SK-N-SH (cell line): Measurements from ENCODE around the gene AMELX. TPM values are rescaled to one million over a fixed set of nuclear protein-coding genes. Genes with fewer than 3 reads are reported as not detected.
A peak's percentile ranks its signal among the peaks of the same experiment; 100 is the strongest.

Experiments used
- CHD2 ChIP-seq: fragments of 150-350 bp; IDR thresholded peaks from 2 replicates; pipeline ENCODE4 v1.6.1; 2018; ENCODE audit warnings: low read length; ENCODE audit not compliant: partially characterized antibody
- ELF1 ChIP-seq: IDR thresholded peaks from 2 replicates; pipeline ENCODE4 v1.4.0; 2012
- EP300 ChIP-seq, 2 experiments: IDR thresholded peaks; 2 replicates each; pipeline versions ENCODE4 v1.4.0 to v1.6.1; 2012; ENCODE audit warnings: borderline replicate concordance in 1 of 2, low read depth in 1 of 2, low read length in 1 of 2
- EZH2phosphoT487 ChIP-seq: fragments of 200-600 bp; sonication (generic); IDR thresholded peaks from 2 replicates; pipeline ENCODE4 v1.6.1; 2017; ENCODE audit warnings: low read depth, mixed run types, mild to moderate bottlenecking, antibody characterized with exemption, moderate library complexity, borderline replicate concordance
- FOXJ3 ChIP-seq: sonication (generic); formaldehyde crosslinking; IDR thresholded peaks from 2 replicates; pipeline ENCODE4 v1.5.1; 2020; ENCODE audit warnings: mild to moderate bottlenecking, missing genetic modification reagents
- GATA2 ChIP-seq: sonication (generic); formaldehyde crosslinking; IDR thresholded peaks from 2 replicates; pipeline ENCODE4 v1.5.0; 2020; ENCODE audit warnings: mild to moderate bottlenecking, missing genetic modification reagents
- MEF2A ChIP-seq: IDR thresholded peaks from 2 replicates; pipeline ENCODE4 v1.4.0; 2012; ENCODE audit warnings: low read depth, borderline replicate concordance
- MXI1 ChIP-seq: IDR thresholded peaks from 2 replicates; pipeline ENCODE4 v1.6.1; 2012; ENCODE audit warnings: mild to moderate bottlenecking, low read depth, low read length, improper control_type of control experiment
- NRF1 ChIP-seq: IDR thresholded peaks from 2 replicates; pipeline ENCODE4 v1.6.1; 2012; ENCODE audit warnings: low read depth, mild to moderate bottlenecking, low read length
- POLR2AphosphoS5 ChIP-seq: IDR thresholded peaks from 2 replicates; pipeline ENCODE4 v1.6.1; 2012; ENCODE audit warnings: low read depth, low read length
- RAD21 ChIP-seq: IDR thresholded peaks from 2 replicates; pipeline ENCODE4 v1.6.1; 2012; ENCODE audit warnings: mild to moderate bottlenecking, low read length
- RCOR1 ChIP-seq: fragments of 150-350 bp; IDR thresholded peaks from 2 replicates; pipeline ENCODE4 v1.6.1; 2017; ENCODE audit warnings: antibody characterized with exemption, low read length
- RFX5 ChIP-seq: IDR thresholded peaks from 2 replicates; pipeline ENCODE4 v1.6.1; 2012; ENCODE audit warnings: mild to moderate bottlenecking, improper control_type of control experiment, low read length
- RXRA ChIP-seq: IDR thresholded peaks from 2 replicates; pipeline ENCODE4 v1.4.0; 2012; ENCODE audit warnings: low read depth, mild to moderate bottlenecking, borderline replicate concordance
- SIN3A ChIP-seq: IDR thresholded peaks from 2 replicates; pipeline ENCODE4 v1.6.1; 2012; ENCODE audit warnings: low read depth, mild to moderate bottlenecking, low read length, moderate library complexity, borderline replicate concordance
- SMC3 ChIP-seq: IDR thresholded peaks from 2 replicates; pipeline ENCODE4 v1.6.1; 2012; ENCODE audit warnings: low read depth, low read length, improper control_type of control experiment
- TEAD4 ChIP-seq: IDR thresholded peaks from 2 replicates; pipeline ENCODE4 v1.4.0; 2012; ENCODE audit warnings: mild to moderate bottlenecking, borderline replicate concordance; ENCODE audit not compliant: insufficient read depth
- YY1 ChIP-seq: IDR thresholded peaks from 2 replicates; pipeline ENCODE4 v1.4.0; 2012; ENCODE audit warnings: low read depth, mild to moderate bottlenecking
- polyA plus RNA-seq, 3 experiments: library from polyadenylated mRNA; depleted of rRNA; stranded (reverse); fragments of >200 nt; gene quantifications; 2 replicates each; pipeline ENCODE4 v1.2.3, GENCODE V29; 2012
- TF ChIP-seq, protein P1 (sequence below): IDR thresholded peaks from 2 replicates; pipeline ENCODE4 v1.4.0; 2012; ENCODE audit warnings: low read depth
- TF ChIP-seq, protein P2 (sequence below): fragments of 150-350 bp; IDR thresholded peaks from 2 replicates; pipeline ENCODE4 v1.6.1; 2017; ENCODE audit warnings: antibody characterized with exemption, low read length, low read depth, borderline replicate concordance
- TF ChIP-seq, protein P3 (sequence below): IDR thresholded peaks from 2 replicates; pipeline ENCODE4 v1.4.0; 2012; ENCODE audit warnings: low read depth, borderline replicate concordance
- TF ChIP-seq, protein P4 (sequence below): IDR thresholded peaks from 2 replicates; pipeline ENCODE4 v1.4.0; 2012; ENCODE audit warnings: low read depth, borderline replicate concordance
- TF ChIP-seq, protein P5 (sequence below): IDR thresholded peaks from 2 replicates; pipeline ENCODE4; 2012
- TF ChIP-seq, protein P6 (sequence below): fragments of 200-600 bp; sonication (generic); IDR thresholded peaks from 2 replicates; pipeline ENCODE4 v1.6.1; 2017; ENCODE audit warnings: antibody characterized with exemption, mild to moderate bottlenecking, moderate library complexity

AMELX gene
- polyA plus RNA-seq, 1 of the 3 experiments (the other 2 are of a cell fraction), result not detected

DNA sequence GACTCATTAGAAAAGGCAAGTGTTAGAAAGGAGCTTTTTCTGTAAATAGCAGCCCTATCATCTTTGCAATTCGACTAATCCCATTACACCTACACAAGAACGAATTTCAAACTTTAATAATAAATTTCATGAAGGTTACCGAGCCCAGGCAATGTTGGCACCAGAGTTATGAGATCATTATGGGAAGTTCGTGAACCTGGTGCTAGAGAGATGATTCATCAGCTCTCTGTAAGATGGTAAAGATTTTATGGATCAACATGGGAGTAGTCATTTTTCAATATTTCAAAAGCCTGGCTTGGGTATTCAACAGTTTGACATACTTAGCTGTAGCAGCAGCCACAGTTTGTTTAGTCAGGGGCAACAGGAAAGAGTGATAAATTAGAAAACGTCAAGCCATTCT, 35.8 kb downstream of the AMELX start (continued):
- TF ChIP-seq MXI1 (no peak), RFX5 (no peak), SMC3 (no peak), RXRA (peak; percentile 35; the same call in 1 of the 2 replicates), ELF1 (no peak), EP300 (IDR thresholded peaks at IDR 0.05; ENCODE audit: borderline replicate concordance in 1 of 2, low read depth in 1 of 2, low read length in 1 of 2) (0 out of 4 replicates have a peak, but pooled peaks of 1 of the 2 experiments have one; percentile 11), SIN3A (no peak), TEAD4 (no peak), YY1 (no peak), MEF2A (no peak), EZH2phosphoT487 (no peak), FOXJ3 (no peak), POLR2AphosphoS5 (no peak), GATA2 (CRISPR knock-in tag) (no peak), RCOR1 (no peak), CHD2 (no peak), NRF1 (no peak), RAD21 (no peak)
- TF ChIP-seq, protein P1, sequence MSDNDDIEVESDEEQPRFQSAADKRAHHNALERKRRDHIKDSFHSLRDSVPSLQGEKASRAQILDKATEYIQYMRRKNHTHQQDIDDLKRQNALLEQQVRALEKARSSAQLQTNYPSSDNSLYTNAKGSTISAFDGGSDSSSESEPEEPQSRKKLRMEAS, result no peak
- TF ChIP-seq, protein P2, sequence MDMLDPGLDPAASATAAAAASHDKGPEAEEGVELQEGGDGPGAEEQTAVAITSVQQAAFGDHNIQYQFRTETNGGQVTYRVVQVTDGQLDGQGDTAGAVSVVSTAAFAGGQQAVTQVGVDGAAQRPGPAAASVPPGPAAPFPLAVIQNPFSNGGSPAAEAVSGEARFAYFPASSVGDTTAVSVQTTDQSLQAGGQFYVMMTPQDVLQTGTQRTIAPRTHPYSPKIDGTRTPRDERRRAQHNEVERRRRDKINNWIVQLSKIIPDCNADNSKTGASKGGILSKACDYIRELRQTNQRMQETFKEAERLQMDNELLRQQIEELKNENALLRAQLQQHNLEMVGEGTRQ, result no peak
- TF ChIP-seq, protein P3, sequence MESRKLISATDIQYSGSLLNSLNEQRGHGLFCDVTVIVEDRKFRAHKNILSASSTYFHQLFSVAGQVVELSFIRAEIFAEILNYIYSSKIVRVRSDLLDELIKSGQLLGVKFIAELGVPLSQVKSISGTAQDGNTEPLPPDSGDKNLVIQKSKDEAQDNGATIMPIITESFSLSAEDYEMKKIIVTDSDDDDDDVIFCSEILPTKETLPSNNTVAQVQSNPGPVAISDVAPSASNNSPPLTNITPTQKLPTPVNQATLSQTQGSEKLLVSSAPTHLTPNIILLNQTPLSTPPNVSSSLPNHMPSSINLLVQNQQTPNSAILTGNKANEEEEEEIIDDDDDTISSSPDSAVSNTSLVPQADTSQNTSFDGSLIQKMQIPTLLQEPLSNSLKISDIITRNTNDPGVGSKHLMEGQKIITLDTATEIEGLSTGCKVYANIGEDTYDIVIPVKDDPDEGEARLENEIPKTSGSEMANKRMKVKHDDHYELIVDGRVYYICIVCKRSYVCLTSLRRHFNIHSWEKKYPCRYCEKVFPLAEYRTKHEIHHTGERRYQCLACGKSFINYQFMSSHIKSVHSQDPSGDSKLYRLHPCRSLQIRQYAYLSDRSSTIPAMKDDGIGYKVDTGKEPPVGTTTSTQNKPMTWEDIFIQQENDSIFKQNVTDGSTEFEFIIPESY, result no peak
- TF ChIP-seq, protein P4, sequence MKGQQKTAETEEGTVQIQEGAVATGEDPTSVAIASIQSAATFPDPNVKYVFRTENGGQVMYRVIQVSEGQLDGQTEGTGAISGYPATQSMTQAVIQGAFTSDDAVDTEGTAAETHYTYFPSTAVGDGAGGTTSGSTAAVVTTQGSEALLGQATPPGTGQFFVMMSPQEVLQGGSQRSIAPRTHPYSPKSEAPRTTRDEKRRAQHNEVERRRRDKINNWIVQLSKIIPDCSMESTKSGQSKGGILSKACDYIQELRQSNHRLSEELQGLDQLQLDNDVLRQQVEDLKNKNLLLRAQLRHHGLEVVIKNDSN, result no peak
- TF ChIP-seq, protein P5, sequence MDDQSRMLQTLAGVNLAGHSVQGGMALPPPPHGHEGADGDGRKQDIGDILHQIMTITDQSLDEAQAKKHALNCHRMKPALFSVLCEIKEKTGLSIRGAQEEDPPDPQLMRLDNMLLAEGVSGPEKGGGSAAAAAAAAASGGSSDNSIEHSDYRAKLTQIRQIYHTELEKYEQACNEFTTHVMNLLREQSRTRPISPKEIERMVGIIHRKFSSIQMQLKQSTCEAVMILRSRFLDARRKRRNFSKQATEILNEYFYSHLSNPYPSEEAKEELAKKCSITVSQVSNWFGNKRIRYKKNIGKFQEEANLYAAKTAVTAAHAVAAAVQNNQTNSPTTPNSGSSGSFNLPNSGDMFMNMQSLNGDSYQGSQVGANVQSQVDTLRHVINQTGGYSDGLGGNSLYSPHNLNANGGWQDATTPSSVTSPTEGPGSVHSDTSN, result peak; percentile 39; the same call in 1 of the 2 replicates
- TF ChIP-seq, protein P6, sequence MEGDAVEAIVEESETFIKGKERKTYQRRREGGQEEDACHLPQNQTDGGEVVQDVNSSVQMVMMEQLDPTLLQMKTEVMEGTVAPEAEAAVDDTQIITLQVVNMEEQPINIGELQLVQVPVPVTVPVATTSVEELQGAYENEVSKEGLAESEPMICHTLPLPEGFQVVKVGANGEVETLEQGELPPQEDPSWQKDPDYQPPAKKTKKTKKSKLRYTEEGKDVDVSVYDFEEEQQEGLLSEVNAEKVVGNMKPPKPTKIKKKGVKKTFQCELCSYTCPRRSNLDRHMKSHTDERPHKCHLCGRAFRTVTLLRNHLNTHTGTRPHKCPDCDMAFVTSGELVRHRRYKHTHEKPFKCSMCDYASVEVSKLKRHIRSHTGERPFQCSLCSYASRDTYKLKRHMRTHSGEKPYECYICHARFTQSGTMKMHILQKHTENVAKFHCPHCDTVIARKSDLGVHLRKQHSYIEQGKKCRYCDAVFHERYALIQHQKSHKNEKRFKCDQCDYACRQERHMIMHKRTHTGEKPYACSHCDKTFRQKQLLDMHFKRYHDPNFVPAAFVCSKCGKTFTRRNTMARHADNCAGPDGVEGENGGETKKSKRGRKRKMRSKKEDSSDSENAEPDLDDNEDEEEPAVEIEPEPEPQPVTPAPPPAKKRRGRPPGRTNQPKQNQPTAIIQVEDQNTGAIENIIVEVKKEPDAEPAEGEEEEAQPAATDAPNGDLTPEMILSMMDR, result no peak
